HG02678 (cell line): ENCODE measurements around the gene SCAI.
"Not testable (repeated sequence)": the region's sequence is repeated elsewhere in the genome, so short reads cannot be mapped to it uniquely, and the experiment has no call there.

Source experiments
- ATAC-seq: cut with Tn5 transposase; IDR thresholded peaks from one replicate; pipeline ENCODE4 v1.9.1; 2021; ENCODE audit warnings: mild to moderate bottlenecking, moderate library complexity; ENCODE audit not compliant: unreplicated experiment

Gene SCAI

GRCh38 chr9:125108541-125108940 is 34.8 kb downstream of the SCAI start:
- ATAC-seq, result not testable (repeated sequence)

- no peak for ATAC-seq
Observed at GRCh38 chr9:125106285-125106893, 36.9 kb downstream of the SCAI start.

GRCh38 chr9:125103770-125104460 is 39.4 kb downstream of the SCAI start:
- ATAC-seq, result no peak

- ATAC-seq, result no peak
Observed at GRCh38 chr9:125103021-125103420, 40.3 kb downstream of the SCAI start.

- ATAC-seq, result no peak
Observed at GRCh38 chr9:125100822-125101221, 42.5 kb downstream of the SCAI start.

GRCh38 chr9:125099816-125100215 is 43.5 kb downstream of the SCAI start:
- no peak for ATAC-seq

GRCh38 chr9:125095821-125096443 is 47.4 kb downstream of the SCAI start:
- no peak for ATAC-seq

- ATAC-seq, result no peak
Observed at GRCh38 chr9:125091121-125091520, 52.2 kb downstream of the SCAI start.

GRCh38 chr9:125089331-125089730 is 54.0 kb downstream of the SCAI start:
- ATAC-seq, result no peak

GRCh38 chr9:125088752-125089151 is 54.6 kb downstream of the SCAI start:
- no peak for ATAC-seq

GRCh38 chr9:125085703-125086477 is 57.4 kb downstream of the SCAI start:
- ATAC-seq, result no peak

- not testable (repeated sequence) for ATAC-seq
Observed at GRCh38 chr9:125082197-125082596, 61.1 kb downstream of the SCAI start.

- not testable (repeated sequence) for ATAC-seq
Observed at GRCh38 chr9:125080797-125081196, 62.5 kb downstream of the SCAI start.

- ATAC-seq, result no peak
Observed at GRCh38 chr9:125079931-125080330, 63.4 kb downstream of the SCAI start.

GRCh38 chr9:125075997-125076396 is 67.3 kb downstream of the SCAI start:
- no peak for ATAC-seq

- no peak for ATAC-seq
Observed at GRCh38 chr9:125074976-125075375, 68.4 kb downstream of the SCAI start.

GRCh38 chr9:125066839-125067619 is 76.3 kb downstream of the SCAI start:
- no peak for ATAC-seq

- no peak for ATAC-seq
Observed at GRCh38 chr9:125061391-125061790, 81.9 kb downstream of the SCAI start.

- no peak for ATAC-seq
Observed at GRCh38 chr9:125049212-125050049, 93.9 kb downstream of the SCAI start.

GRCh38 chr9:125043631-125044030 is 99.7 kb downstream of the SCAI start:
- no peak for ATAC-seq
